GM23338 (cell line): Measurements from ENCODE around the gene RBBP7. TPM values are rescaled to one million over a fixed set of nuclear protein-coding genes. Genes with fewer than 3 reads are reported as not detected.

Experiments
- ATAC-seq: fragments of 200-7000 bp; cut with Tn5 transposase; 3 replicates; pipeline ENCODE4 v1.9.1; 2020
- DNase-seq: peaks from one replicate; pipeline ENCODE4 v3.0.0-alpha.2; 2015; ENCODE audit warnings: low spot score
- H2AFZ ChIP-seq: fragments of 200-600 bp; sonication (generic); 2 replicates; pipeline ENCODE4 v1.8.0; 2016; ENCODE audit warnings: antibody characterized with exemption, mild to moderate bottlenecking, moderate library complexity
- H3F3A ChIP-seq: fragments of 200-600 bp; sonication (generic); replicated peaks from 2 replicates; pipeline ENCODE4 v1.8.0; 2017; ENCODE audit warnings: antibody characterized with exemption, mixed run types, low read depth
- H3K27ac ChIP-seq: fragments of 200-600 bp; sonication (generic); 2 replicates; pipeline ENCODE4 v1.6.1; 2016; ENCODE audit warnings: low read depth
- H3K27me3 ChIP-seq: fragments of 200-600 bp; sonication (generic); 2 replicates; pipeline ENCODE4 v1.8.0; 2016; ENCODE audit warnings: mild to moderate bottlenecking, mixed run types, moderate library complexity; ENCODE audit not compliant: insufficient read depth
- H3K36me3 ChIP-seq: fragments of 200-600 bp; sonication (generic); 2 replicates; pipeline ENCODE4 v1.8.0; 2016; ENCODE audit warnings: mild to moderate bottlenecking; ENCODE audit not compliant: insufficient read depth
- H3K4me1 ChIP-seq: fragments of 200-600 bp; sonication (generic); 2 replicates; pipeline ENCODE4 v1.8.0; 2016; ENCODE audit warnings: mild to moderate bottlenecking, moderate library complexity; ENCODE audit not compliant: insufficient read depth
- H3K4me2 ChIP-seq: fragments of 200-600 bp; sonication (generic); 2 replicates; pipeline ENCODE4 v1.7.1; 2017; ENCODE audit warnings: mixed run types
- H3K4me3 ChIP-seq: fragments of 200-600 bp; sonication (generic); 2 replicates; pipeline ENCODE4 v1.6.1; 2016; ENCODE audit warnings: mixed run types
- H3K79me2 ChIP-seq: fragments of 200-600 bp; sonication (generic); replicated peaks from 2 replicates; pipeline ENCODE4 v1.8.0; 2017; ENCODE audit warnings: mild to moderate bottlenecking; ENCODE audit not compliant: insufficient read depth
- H3K9me2 ChIP-seq: fragments of 200-600 bp; sonication (generic); 2 replicates; pipeline ENCODE4 v1.8.0; 2017; ENCODE audit not compliant: insufficient read depth
- H4K20me1 ChIP-seq: fragments of 200-600 bp; sonication (generic); replicated peaks from 2 replicates; pipeline ENCODE4 v1.8.0; 2017; ENCODE audit warnings: mild to moderate bottlenecking; ENCODE audit not compliant: insufficient read depth
- H3K27ac Mint-ChIP-seq: 2 replicates; pipeline ENCODE4 v1.8.0; 2020; ENCODE audit warnings: inconsistent platforms, mild to moderate bottlenecking, moderate library complexity, mixed read lengths
- H3K27me3 Mint-ChIP-seq: 3 replicates; pipeline ENCODE4 v1.8.0; 2022; ENCODE audit warnings: low read depth, mild to moderate bottlenecking, moderate library complexity, mixed read lengths, inconsistent platforms; ENCODE audit not compliant: insufficient read depth, poor library complexity
- H3K36me3 Mint-ChIP-seq: 3 replicates; pipeline ENCODE4 v1.8.0; 2021; ENCODE audit warnings: low read depth, mild to moderate bottlenecking, inconsistent platforms, moderate library complexity, mixed read lengths
- H3K4me1 Mint-ChIP-seq: 3 replicates; pipeline ENCODE4 v1.8.0; 2020; ENCODE audit warnings: mild to moderate bottlenecking, inconsistent platforms, mixed read lengths
- H3K4me3 Mint-ChIP-seq: 3 replicates; pipeline ENCODE4 v1.8.0; 2021; ENCODE audit warnings: moderate library complexity, mild to moderate bottlenecking, inconsistent platforms, mixed read lengths
- H3K9me3 Mint-ChIP-seq: 3 replicates; pipeline ENCODE4 v1.8.0; 2020; ENCODE audit warnings: moderate library complexity, mild to moderate bottlenecking, inconsistent platforms, mixed read lengths
- EZH2phosphoT487 ChIP-seq: fragments of 200-600 bp; sonication (generic); IDR thresholded peaks from one replicate; pipeline ENCODE4 v1.8.1; 2018; ENCODE audit warnings: antibody characterized with exemption; ENCODE audit not compliant: unreplicated experiment
- NANOG ChIP-seq: IDR thresholded peaks from 2 replicates; pipeline ENCODE4 v1.6.1; 2016; ENCODE audit warnings: antibody characterized with exemption, borderline replicate concordance
- POLR2AphosphoS5 ChIP-seq: IDR thresholded peaks from 2 replicates; pipeline ENCODE4 v1.6.1; 2016; ENCODE audit warnings: antibody characterized with exemption, low read depth
- STAT1 ChIP-seq: IDR thresholded peaks from one replicate; pipeline ENCODE4 v1.6.1; 2016; ENCODE audit warnings: antibody characterized with exemption; ENCODE audit not compliant: unreplicated experiment
- polyA plus RNA-seq: library from polyadenylated mRNA; unstranded; fragments of >200 nt; fragmentation: Nextera tagmentation; extraction: Ambion mirVana; gene quantifications from 2 replicates; pipeline ENCODE4 v1.2.1, GENCODE V29; 2016
- total RNA-seq: library from RNA; depleted of rRNA; stranded (reverse); fragments of >200 nt; shearing (Covaris generic); gene quantifications from 2 replicates; pipeline ENCODE4 v1.2.3, GENCODE V29; 2014
- TF ChIP-seq, protein P1 (sequence below): IDR thresholded peaks from one replicate; pipeline ENCODE4 v1.6.1; 2018; ENCODE audit warnings: antibody characterized with exemption; ENCODE audit not compliant: unreplicated experiment
- TF ChIP-seq, protein P2 (sequence below), 2 experiments: fragments of 200-600 bp in 1 of 2; sonication (generic) in 1 of 2; conservative IDR thresholded peaks; 2 replicates each; pipeline versions ENCODE4 v1.5.1 to v1.6.1; 2016 to 2017; ENCODE audit warnings: antibody characterized with exemption in 2 of 2, low read depth in 2 of 2, mild to moderate bottlenecking in 2 of 2, moderate library complexity in 1 of 2
- TF ChIP-seq, protein P3 (sequence below): IDR thresholded peaks from 2 replicates; pipeline ENCODE4 v1.6.1; 2016; ENCODE audit warnings: antibody characterized with exemption

Gene RBBP7
- total and polyA plus RNA-seq, 2 experiments from 2014 or later, result 111 to 167 TPM

DNA sequence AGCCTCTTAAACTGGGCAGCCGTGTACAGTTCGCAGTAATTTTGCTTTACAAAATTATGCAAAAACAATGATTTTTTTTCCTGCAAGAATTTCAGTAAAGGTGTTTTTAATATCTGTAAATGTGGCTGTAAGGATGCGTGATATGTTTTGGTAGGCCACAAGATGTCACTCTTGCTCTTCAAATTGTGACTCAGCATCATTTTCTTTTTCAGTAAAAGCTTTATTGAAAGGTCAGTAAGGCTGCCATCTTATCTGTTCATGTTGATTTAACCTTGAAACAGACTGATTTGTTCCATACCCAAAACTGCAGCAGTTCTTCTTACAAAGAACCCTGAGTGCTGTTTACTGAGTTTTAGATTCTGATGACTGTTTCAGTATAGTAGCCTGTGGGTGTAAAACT is 44.0 kb downstream of the RBBP7 start:
- Histone ChIP-seq H3K4me2 (no peak overlapping the region), H3K27me3 (no peaks in the 10 kb centered on the region), H3K79me2 (0 out of 2 replicates have a peak, but pooled peaks cover 4% of the 10 kb centered on the region), H3K4me3 (no peak overlapping the region), H3K36me3 (peaks cover 5% of the 10 kb centered on the region), H3K4me1 (no peaks in the 10 kb centered on the region), H2AFZ (no peak overlapping the region), H4K20me1 (no peaks in the 10 kb centered on the region; the same call in none of the 2 replicates), H3F3A (no peaks in the 10 kb centered on the region), H3K27ac (peak overlapping the region; percentile 82; the same call in 1 of the 2 replicates), H3K9me2 (no peaks in the 10 kb centered on the region)
- Mint-ChIP-seq H3K27me3 (peaks cover 1% of the 10 kb centered on the region), H3K9me3 (no peaks in the 10 kb centered on the region), H3K36me3 (peaks cover 50% of the 10 kb centered on the region), H3K4me1 (peaks cover 10% of the 10 kb centered on the region; the same call in 2 of the 3 replicates), H3K4me3 (no peak overlapping the region), H3K27ac (peak overlapping the region; percentile 83)
- no peak for ATAC-seq
- DNase-seq, result no peak
- no peak for TF ChIP-seq POLR2AphosphoS5
- no peak for TF ChIP-seq STAT1
- TF ChIP-seq, protein P1, sequence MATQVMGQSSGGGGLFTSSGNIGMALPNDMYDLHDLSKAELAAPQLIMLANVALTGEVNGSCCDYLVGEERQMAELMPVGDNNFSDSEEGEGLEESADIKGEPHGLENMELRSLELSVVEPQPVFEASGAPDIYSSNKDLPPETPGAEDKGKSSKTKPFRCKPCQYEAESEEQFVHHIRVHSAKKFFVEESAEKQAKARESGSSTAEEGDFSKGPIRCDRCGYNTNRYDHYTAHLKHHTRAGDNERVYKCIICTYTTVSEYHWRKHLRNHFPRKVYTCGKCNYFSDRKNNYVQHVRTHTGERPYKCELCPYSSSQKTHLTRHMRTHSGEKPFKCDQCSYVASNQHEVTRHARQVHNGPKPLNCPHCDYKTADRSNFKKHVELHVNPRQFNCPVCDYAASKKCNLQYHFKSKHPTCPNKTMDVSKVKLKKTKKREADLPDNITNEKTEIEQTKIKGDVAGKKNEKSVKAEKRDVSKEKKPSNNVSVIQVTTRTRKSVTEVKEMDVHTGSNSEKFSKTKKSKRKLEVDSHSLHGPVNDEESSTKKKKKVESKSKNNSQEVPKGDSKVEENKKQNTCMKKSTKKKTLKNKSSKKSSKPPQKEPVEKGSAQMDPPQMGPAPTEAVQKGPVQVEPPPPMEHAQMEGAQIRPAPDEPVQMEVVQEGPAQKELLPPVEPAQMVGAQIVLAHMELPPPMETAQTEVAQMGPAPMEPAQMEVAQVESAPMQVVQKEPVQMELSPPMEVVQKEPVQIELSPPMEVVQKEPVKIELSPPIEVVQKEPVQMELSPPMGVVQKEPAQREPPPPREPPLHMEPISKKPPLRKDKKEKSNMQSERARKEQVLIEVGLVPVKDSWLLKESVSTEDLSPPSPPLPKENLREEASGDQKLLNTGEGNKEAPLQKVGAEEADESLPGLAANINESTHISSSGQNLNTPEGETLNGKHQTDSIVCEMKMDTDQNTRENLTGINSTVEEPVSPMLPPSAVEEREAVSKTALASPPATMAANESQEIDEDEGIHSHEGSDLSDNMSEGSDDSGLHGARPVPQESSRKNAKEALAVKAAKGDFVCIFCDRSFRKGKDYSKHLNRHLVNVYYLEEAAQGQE, result no peak
- TF ChIP-seq, protein P2, sequence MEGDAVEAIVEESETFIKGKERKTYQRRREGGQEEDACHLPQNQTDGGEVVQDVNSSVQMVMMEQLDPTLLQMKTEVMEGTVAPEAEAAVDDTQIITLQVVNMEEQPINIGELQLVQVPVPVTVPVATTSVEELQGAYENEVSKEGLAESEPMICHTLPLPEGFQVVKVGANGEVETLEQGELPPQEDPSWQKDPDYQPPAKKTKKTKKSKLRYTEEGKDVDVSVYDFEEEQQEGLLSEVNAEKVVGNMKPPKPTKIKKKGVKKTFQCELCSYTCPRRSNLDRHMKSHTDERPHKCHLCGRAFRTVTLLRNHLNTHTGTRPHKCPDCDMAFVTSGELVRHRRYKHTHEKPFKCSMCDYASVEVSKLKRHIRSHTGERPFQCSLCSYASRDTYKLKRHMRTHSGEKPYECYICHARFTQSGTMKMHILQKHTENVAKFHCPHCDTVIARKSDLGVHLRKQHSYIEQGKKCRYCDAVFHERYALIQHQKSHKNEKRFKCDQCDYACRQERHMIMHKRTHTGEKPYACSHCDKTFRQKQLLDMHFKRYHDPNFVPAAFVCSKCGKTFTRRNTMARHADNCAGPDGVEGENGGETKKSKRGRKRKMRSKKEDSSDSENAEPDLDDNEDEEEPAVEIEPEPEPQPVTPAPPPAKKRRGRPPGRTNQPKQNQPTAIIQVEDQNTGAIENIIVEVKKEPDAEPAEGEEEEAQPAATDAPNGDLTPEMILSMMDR (conservative IDR thresholded peaks at IDR 0.05; ENCODE audit: low read depth in 2 of 2), result peak; percentile 46 to 48; a peak in 3 of 4 replicates
- no peak for TF ChIP-seq EZH2phosphoT487
- TF ChIP-seq, protein P3, sequence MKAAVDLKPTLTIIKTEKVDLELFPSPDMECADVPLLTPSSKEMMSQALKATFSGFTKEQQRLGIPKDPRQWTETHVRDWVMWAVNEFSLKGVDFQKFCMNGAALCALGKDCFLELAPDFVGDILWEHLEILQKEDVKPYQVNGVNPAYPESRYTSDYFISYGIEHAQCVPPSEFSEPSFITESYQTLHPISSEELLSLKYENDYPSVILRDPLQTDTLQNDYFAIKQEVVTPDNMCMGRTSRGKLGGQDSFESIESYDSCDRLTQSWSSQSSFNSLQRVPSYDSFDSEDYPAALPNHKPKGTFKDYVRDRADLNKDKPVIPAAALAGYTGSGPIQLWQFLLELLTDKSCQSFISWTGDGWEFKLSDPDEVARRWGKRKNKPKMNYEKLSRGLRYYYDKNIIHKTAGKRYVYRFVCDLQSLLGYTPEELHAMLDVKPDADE, result no peak

DNA sequence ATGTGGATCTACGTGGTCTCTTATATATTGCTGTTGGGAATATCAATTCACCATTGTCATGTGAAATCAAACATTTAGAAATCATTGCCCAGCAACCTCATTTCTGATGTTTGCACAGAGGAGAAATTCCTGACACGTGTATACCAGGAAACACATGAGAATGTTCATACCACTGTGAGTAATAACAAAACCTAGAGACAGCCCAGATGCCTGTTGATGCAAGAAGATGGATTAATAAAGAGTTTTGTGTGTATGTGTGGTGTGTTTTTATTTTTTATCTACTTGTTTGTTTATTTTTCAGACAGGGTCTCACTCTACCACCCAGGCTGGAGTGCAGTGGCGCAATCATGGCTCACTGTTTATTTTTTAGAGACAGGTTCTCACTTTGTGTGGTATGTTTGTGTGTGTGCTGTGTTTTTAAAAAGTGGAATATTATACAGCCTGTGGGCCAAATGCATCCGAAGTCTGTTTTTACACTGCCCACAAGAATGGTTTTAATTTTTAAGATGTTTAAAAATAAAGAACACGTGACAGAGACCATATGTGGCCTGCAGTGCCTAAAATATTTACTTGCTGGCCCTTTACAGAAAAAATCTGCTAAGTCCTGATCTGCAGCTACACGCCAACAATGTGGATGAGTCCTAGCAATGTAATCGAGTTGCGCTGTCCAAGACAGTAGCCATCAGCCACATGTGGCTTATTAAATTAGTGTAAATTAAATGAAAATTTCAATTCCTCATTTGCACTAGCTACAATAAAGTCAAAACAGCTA is 44.7 kb downstream of the RBBP7 start:
- ATAC-seq, result no peak
- peaks cover 1% of the 10 kb centered on the region for H3K27me3 Mint-ChIP-seq
- H3K27ac Mint-ChIP-seq, result peak overlapping the region; percentile 83; the same call in 1 of the 2 replicates
- no peak for TF ChIP-seq NANOG

More for the DNA sequence above, 44.7 kb downstream of the RBBP7 start:
- Histone ChIP-seq H3K27me3 (no peaks in the 10 kb centered on the region), H3F3A (no peaks in the 10 kb centered on the region), H3K4me3 (no peak overlapping the region), H3K4me1 (no peaks in the 10 kb centered on the region), H2AFZ (no peak overlapping the region), H3K9me2 (no peaks in the 10 kb centered on the region), H3K27ac (peak overlapping the region; percentile 55; the same call in 1 of the 2 replicates), H4K20me1 (no peaks in the 10 kb centered on the region; the same call in none of the 2 replicates), H3K36me3 (peaks cover 5% of the 10 kb centered on the region), H3K79me2 (0 out of 2 replicates have a peak, but pooled peaks cover 4% of the 10 kb centered on the region), H3K4me2 (no peak overlapping the region)
- H3K36me3 Mint-ChIP-seq, result peaks cover 51% of the 10 kb centered on the region
- H3K4me1 Mint-ChIP-seq, result peaks cover 10% of the 10 kb centered on the region; the same call in 2 of the 3 replicates
- no peaks in the 10 kb centered on the region for H3K9me3 Mint-ChIP-seq
- DNase-seq, result no peak
- H3K4me3 Mint-ChIP-seq, result no peak overlapping the region
